GM12878 (cell line): Measurements from ENCODE around the gene FLOT1. TPM values are rescaled to one million over a fixed set of nuclear protein-coding genes. Genes with fewer than 3 reads are reported as not detected.

Experiments used
- NFYB ChIP-seq: IDR thresholded peaks from 2 replicates; pipeline ENCODE4 v1.6.1; 2011; ENCODE audit warnings: low read depth, mild to moderate bottlenecking, low read length, improper control_type of control experiment, moderate library complexity; ENCODE audit not compliant: insufficient read depth
- polyA plus RNA-seq, 11 experiments: library from polyadenylated mRNA; depleted of rRNA in 4 of 11; unstranded in 6 of 11; stranded (reverse) in 5 of 11; fragments of >200 nt; fragmentation: Nextera tagmentation in 4 of 11; fragmentation: Illumina TruSeq in 1 of 11; extraction: Ambion mirVana in 4 of 11; extraction: Trizol in 1 of 11; gene quantifications; 1 replicate in 1 of 11; 2 replicates in 10 of 11; pipeline versions ENCODE4 v1.2.1 to v1.2.3, GENCODE V29; 2011 to 2016; ENCODE audit warnings: inconsistent platforms in 2 of 11, missing spikeins in 2 of 11, low read depth in 1 of 11
- total RNA-seq, 4 experiments: library from RNA; depleted of rRNA in 3 of 4; stranded (reverse); fragments of >200 nt in 3 of 4; fragmentation: Illumina TruSeq in 1 of 4; extraction: Trizol in 1 of 4; gene quantifications; 2 replicates each; pipeline versions ENCODE4 v1.2.1 to v1.2.3, GENCODE V29; 2013 to 2021
- TF ChIP-seq, protein P1 (sequence below): fragments of 450-650 bp; formaldehyde crosslinking; IDR thresholded peaks from 2 replicates; pipeline ENCODE4 v1.4.0; 2022; ENCODE audit warnings: mild to moderate bottlenecking, moderate library complexity
- TF ChIP-seq, protein P2 (sequence below): IDR thresholded peaks from 2 replicates; pipeline ENCODE4 v1.6.1; 2011; ENCODE audit warnings: mild to moderate bottlenecking, low read depth, low read length, moderate library complexity; ENCODE audit not compliant: insufficient replicate concordance
- TF ChIP-seq, protein P3 (sequence below): IDR thresholded peaks from 2 replicates; pipeline ENCODE4 v1.6.1; 2011; ENCODE audit warnings: low read depth, low read length, improper control_type of control experiment, borderline replicate concordance
- TF ChIP-seq, protein P4 (sequence below): IDR thresholded peaks from 2 replicates; pipeline ENCODE4 v1.6.1; 2011; ENCODE audit warnings: low read depth, mild to moderate bottlenecking, low read length, moderate library complexity, borderline replicate concordance; ENCODE audit errors: extremely low read depth

Gene FLOT1
- total and polyA plus RNA-seq, 10 of the 15 experiments (the other 5 are each of a cell fraction or from before 2014, with no cell fraction given): 12.3 to 153 (median 112) TPM

DNA sequence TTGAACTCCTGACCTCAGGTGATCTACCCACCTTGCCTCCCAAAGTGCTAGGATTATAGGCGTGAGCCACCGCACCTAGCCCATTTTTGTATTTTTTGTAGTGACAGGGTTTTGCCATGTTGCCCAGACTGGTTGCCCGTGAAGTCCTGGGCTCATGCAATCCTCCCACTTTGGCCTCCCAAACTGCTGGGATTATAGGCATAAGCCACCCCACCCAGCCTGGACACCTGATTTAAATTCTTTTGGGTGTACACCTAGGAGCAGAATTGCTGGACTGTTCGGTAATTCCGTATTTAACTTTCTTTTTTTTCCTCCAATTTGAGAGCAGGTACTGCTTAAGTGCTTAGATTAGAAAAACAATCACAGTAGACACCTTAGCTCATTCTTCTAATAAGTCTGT is 46.1 kb downstream of the FLOT1 start (continued):
- TF ChIP-seq, protein P1, sequence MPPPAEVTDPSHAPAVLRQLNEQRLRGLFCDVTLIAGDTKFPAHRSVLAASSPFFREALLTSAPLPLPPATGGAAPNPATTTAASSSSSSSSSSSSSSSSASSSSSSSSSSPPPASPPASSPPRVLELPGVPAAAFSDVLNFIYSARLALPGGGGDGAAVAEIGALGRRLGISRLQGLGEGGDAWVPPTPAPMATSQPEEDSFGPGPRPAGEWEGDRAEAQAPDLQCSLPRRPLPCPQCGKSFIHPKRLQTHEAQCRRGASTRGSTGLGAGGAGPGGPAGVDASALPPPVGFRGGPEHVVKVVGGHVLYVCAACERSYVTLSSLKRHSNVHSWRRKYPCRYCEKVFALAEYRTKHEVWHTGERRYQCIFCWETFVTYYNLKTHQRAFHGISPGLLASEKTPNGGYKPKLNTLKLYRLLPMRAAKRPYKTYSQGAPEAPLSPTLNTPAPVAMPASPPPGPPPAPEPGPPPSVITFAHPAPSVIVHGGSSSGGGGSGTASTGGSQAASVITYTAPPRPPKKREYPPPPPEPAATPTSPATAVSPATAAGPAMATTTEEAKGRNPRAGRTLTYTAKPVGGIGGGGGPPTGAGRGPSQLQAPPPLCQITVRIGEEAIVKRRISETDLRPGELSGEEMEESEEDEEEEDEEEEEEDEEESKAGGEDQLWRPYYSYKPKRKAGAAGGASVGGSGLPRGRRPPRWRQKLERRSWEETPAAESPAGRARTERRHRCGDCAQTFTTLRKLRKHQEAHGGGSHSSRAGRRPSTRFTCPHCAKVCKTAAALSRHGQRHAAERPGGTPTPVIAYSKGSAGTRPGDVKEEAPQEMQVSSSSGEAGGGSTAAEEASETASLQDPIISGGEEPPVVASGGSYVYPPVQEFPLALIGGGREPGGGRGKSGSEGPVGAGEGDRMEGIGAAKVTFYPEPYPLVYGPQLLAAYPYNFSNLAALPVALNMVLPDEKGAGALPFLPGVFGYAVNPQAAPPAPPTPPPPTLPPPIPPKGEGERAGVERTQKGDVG: no peak
- TF ChIP-seq, protein P2, sequence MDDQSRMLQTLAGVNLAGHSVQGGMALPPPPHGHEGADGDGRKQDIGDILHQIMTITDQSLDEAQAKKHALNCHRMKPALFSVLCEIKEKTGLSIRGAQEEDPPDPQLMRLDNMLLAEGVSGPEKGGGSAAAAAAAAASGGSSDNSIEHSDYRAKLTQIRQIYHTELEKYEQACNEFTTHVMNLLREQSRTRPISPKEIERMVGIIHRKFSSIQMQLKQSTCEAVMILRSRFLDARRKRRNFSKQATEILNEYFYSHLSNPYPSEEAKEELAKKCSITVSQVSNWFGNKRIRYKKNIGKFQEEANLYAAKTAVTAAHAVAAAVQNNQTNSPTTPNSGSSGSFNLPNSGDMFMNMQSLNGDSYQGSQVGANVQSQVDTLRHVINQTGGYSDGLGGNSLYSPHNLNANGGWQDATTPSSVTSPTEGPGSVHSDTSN: no peak
- TF ChIP-seq, protein P3, sequence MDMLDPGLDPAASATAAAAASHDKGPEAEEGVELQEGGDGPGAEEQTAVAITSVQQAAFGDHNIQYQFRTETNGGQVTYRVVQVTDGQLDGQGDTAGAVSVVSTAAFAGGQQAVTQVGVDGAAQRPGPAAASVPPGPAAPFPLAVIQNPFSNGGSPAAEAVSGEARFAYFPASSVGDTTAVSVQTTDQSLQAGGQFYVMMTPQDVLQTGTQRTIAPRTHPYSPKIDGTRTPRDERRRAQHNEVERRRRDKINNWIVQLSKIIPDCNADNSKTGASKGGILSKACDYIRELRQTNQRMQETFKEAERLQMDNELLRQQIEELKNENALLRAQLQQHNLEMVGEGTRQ: no peak
- TF ChIP-seq NFYB: no peak
- TF ChIP-seq, protein P4, sequence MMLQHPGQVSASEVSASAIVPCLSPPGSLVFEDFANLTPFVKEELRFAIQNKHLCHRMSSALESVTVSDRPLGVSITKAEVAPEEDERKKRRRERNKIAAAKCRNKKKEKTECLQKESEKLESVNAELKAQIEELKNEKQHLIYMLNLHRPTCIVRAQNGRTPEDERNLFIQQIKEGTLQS: no peak
- TF ChIP-seq, all 136 proteins: peak for 0
